Fibroblast of lung (primary cell): Measurements from ENCODE around the gene LRSAM1.

ENCODE experiments used
- EZH2 ChIP-seq: IDR thresholded peaks from 2 replicates; pipeline ENCODE4 v1.5.1; 2012; ENCODE audit warnings: low read length, control low read depth, mild to moderate bottlenecking; ENCODE audit errors: missing control alignments
- TF ChIP-seq, protein P1 (sequence below), 2 donors: IDR thresholded peaks in 1 of 2; conservative IDR thresholded peaks in 1 of 2; 1 replicate in 1 of 2; 2 replicates in 1 of 2; pipeline ENCODE4 v1.5.1; 2011 to 2012; ENCODE audit warnings: low read length in 2 of 2, control low read depth in 1 of 2, inconsistent platforms in 1 of 2, low read depth in 1 of 2, mild to moderate bottlenecking in 1 of 2

DNA sequence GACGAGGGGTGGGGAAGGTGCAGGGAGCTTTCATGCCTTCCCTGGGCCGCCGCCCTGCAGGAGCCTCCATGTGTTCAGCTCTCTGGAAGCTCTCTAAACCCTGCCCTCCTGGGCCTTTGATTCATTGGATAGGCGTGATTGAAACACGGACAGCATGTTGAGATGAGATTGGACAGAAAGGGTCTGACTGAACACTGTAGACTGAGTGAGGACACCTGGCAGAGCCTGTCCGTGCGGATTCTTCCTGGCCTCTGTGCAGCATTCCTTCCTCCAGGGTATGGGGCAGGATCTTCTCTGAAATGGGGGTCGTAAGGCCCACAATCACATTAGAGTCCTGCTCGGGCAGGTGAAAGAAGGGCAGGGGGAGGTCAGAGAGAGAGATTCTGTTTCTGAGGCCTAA, 12.9 kb upstream of the LRSAM1 start:
- TF ChIP-seq EZH2 = no peak
- TF ChIP-seq, protein P1, sequence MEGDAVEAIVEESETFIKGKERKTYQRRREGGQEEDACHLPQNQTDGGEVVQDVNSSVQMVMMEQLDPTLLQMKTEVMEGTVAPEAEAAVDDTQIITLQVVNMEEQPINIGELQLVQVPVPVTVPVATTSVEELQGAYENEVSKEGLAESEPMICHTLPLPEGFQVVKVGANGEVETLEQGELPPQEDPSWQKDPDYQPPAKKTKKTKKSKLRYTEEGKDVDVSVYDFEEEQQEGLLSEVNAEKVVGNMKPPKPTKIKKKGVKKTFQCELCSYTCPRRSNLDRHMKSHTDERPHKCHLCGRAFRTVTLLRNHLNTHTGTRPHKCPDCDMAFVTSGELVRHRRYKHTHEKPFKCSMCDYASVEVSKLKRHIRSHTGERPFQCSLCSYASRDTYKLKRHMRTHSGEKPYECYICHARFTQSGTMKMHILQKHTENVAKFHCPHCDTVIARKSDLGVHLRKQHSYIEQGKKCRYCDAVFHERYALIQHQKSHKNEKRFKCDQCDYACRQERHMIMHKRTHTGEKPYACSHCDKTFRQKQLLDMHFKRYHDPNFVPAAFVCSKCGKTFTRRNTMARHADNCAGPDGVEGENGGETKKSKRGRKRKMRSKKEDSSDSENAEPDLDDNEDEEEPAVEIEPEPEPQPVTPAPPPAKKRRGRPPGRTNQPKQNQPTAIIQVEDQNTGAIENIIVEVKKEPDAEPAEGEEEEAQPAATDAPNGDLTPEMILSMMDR (conservative IDR thresholded peaks at IDR 0.05 in 1 of 2, IDR thresholded peaks at IDR 0.05 in 1 of 2; ENCODE audit: low read depth in 1 of 2, low read length in 2 of 2) = no peak
